HEK293 (cell line): Measurements from ENCODE around the gene TMEM205.
A peak's percentile ranks its signal among the peaks of the same experiment; 100 is the strongest.

ENCODE experiments used
- EGR2 ChIP-seq: fragments of 450-650 bp; formaldehyde crosslinking; IDR thresholded peaks from 2 replicates; pipeline ENCODE4 v1.5.1; 2016; ENCODE audit warnings: low read depth, missing biosample characterization, missing genetic modification characterization
- GLIS1 ChIP-seq: fragments of 450-650 bp; formaldehyde crosslinking; IDR thresholded peaks from 2 replicates; pipeline ENCODE4 v1.5.1; 2016; ENCODE audit warnings: missing biosample characterization, missing genetic modification characterization
- KLF9 ChIP-seq: fragments of 450-650 bp; formaldehyde crosslinking; IDR thresholded peaks from 2 replicates; pipeline ENCODE4 v1.5.1; 2016; ENCODE audit warnings: missing biosample characterization, missing genetic modification characterization, low read depth
- SP2 ChIP-seq: fragments of 450-650 bp; formaldehyde crosslinking; IDR thresholded peaks from 2 replicates; pipeline ENCODE4 v1.5.1; 2016; ENCODE audit warnings: missing biosample characterization, missing genetic modification characterization
- YY1 ChIP-seq: fragments of 450-650 bp; formaldehyde crosslinking; IDR thresholded peaks from 2 replicates; pipeline ENCODE4 v1.5.1; 2018; ENCODE audit warnings: missing biosample characterization, missing genetic modification characterization
- ZBTB11 ChIP-seq: fragments of 450-650 bp; formaldehyde crosslinking; conservative IDR thresholded peaks from 2 replicates; pipeline ENCODE4 v1.5.1; 2016; ENCODE audit warnings: low read depth, missing biosample characterization, missing genetic modification characterization
- ZNF16 ChIP-seq: fragments of 450-650 bp; formaldehyde crosslinking; IDR thresholded peaks from 2 replicates; pipeline ENCODE4 v1.5.1; 2016; ENCODE audit warnings: low read depth, missing biosample characterization, missing genetic modification characterization
- ZNF18 ChIP-seq: fragments of 450-650 bp; formaldehyde crosslinking; IDR thresholded peaks from 2 replicates; pipeline ENCODE4 v1.5.1; 2016; ENCODE audit warnings: missing biosample characterization, missing genetic modification characterization
- ZNF280C ChIP-seq: fragments of 450-650 bp; formaldehyde crosslinking; IDR thresholded peaks from 2 replicates; pipeline ENCODE4 v1.5.1; 2016; ENCODE audit warnings: missing biosample characterization, missing genetic modification characterization
- ZNF394 ChIP-seq: fragments of 450-650 bp; formaldehyde crosslinking; IDR thresholded peaks from 2 replicates; pipeline ENCODE4 v1.5.1; 2016; ENCODE audit warnings: missing biosample characterization, missing genetic modification characterization, mild to moderate bottlenecking, moderate library complexity, borderline replicate concordance
- ZNF404 ChIP-seq: fragments of 450-650 bp; formaldehyde crosslinking; IDR thresholded peaks from 2 replicates; pipeline ENCODE4 v1.5.1; 2017; ENCODE audit warnings: missing biosample characterization, missing genetic modification characterization
- ZNF426 ChIP-seq: fragments of 450-650 bp; formaldehyde crosslinking; IDR thresholded peaks from 2 replicates; pipeline ENCODE4 v1.5.1; 2017; ENCODE audit warnings: missing biosample characterization, missing genetic modification characterization, mild to moderate bottlenecking, inconsistent platforms, moderate library complexity
- ZNF585B ChIP-seq: fragments of 450-650 bp; formaldehyde crosslinking; IDR thresholded peaks from 2 replicates; pipeline ENCODE4 v1.5.1; 2016; ENCODE audit warnings: missing biosample characterization, missing genetic modification characterization
- ZNF623 ChIP-seq: fragments of 450-650 bp; formaldehyde crosslinking; IDR thresholded peaks from 2 replicates; pipeline ENCODE4 v1.5.1; 2016; ENCODE audit warnings: missing biosample characterization, missing genetic modification characterization
- ZNF629 ChIP-seq: fragments of 450-650 bp; formaldehyde crosslinking; IDR thresholded peaks from 2 replicates; pipeline ENCODE4 v1.5.1; 2017; ENCODE audit warnings: missing biosample characterization, missing genetic modification characterization
- ZNF660 ChIP-seq: fragments of 450-650 bp; IDR thresholded peaks from 2 replicates; pipeline ENCODE4 v1.5.1; 2018; ENCODE audit warnings: missing biosample characterization, mild to moderate bottlenecking, missing genetic modification characterization
- ZNF776 ChIP-seq: fragments of 450-650 bp; formaldehyde crosslinking; IDR thresholded peaks from 2 replicates; pipeline ENCODE4 v1.5.0; 2017; ENCODE audit warnings: missing biosample characterization, missing genetic modification characterization, borderline replicate concordance
- ZSCAN30 ChIP-seq: fragments of 450-650 bp; IDR thresholded peaks from 2 replicates; pipeline ENCODE4 v1.5.1; 2018; ENCODE audit warnings: missing biosample characterization, mild to moderate bottlenecking, missing genetic modification characterization, moderate library complexity
- TF ChIP-seq, protein P1 (sequence below): fragments of 450-650 bp; formaldehyde crosslinking; IDR thresholded peaks from 2 replicates; pipeline ENCODE4 v1.5.1; 2016; ENCODE audit warnings: missing biosample characterization, missing genetic modification characterization
- TF ChIP-seq, protein P2 (sequence below): fragments of 450-650 bp; formaldehyde crosslinking; IDR thresholded peaks from 2 replicates; pipeline ENCODE4; 2016; ENCODE audit warnings: missing biosample characterization, missing genetic modification characterization
- TF ChIP-seq, protein P3 (sequence below): fragments of 450-650 bp; formaldehyde crosslinking; IDR thresholded peaks from 2 replicates; pipeline ENCODE4 v1.5.1; 2016; ENCODE audit warnings: missing biosample characterization, missing genetic modification characterization
- TF ChIP-seq, protein P4 (sequence below): fragments of 450-650 bp; formaldehyde crosslinking; IDR thresholded peaks from 2 replicates; pipeline ENCODE4 v1.5.1; 2017; ENCODE audit warnings: missing biosample characterization, missing genetic modification characterization

TMEM205 gene

DNA sequence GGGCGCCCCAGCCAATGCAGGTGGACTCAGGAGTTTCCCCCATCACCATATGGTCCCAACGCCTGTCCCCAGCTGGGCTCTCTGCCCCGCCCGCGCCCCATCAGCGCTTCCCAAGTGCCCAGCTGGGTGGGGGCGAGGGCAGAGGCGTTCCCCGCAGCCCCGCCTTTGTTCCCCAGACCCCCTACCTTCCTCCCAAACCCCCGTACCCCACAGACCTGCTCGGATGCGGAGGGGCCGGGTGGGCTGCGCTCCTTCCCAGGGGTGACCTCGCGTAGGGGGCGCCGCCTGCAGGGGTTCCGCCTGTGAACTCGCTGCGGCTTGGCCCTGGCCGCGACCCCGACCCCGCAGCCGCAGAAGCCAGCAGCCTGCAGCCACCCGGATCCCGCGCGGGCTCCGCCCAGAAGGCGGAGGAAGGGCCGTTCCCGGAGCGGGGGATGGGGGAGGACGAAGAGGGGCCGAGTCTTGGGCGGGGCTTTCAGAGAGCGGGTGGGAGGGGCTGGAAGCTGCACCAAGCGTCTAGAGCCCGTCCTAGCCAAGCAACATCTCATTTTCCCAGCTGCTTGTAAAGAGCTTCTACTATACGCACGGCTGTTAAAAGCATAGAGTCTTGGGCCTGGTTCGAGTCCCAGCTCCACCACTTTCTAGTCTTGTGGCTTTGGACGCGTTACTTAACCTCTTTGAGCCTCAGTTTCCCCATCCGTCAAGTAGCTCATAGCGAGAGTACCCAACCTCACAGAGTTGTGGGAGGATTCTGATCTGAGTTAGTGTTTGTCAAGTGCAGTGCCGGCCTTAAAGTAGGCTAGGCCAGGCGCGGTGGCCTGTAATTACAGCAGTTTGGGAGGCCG lies 6.6 kb downstream of the TMEM205 start, which contains the start of gene RAB3D (continued):
- TF ChIP-seq, protein P1, sequence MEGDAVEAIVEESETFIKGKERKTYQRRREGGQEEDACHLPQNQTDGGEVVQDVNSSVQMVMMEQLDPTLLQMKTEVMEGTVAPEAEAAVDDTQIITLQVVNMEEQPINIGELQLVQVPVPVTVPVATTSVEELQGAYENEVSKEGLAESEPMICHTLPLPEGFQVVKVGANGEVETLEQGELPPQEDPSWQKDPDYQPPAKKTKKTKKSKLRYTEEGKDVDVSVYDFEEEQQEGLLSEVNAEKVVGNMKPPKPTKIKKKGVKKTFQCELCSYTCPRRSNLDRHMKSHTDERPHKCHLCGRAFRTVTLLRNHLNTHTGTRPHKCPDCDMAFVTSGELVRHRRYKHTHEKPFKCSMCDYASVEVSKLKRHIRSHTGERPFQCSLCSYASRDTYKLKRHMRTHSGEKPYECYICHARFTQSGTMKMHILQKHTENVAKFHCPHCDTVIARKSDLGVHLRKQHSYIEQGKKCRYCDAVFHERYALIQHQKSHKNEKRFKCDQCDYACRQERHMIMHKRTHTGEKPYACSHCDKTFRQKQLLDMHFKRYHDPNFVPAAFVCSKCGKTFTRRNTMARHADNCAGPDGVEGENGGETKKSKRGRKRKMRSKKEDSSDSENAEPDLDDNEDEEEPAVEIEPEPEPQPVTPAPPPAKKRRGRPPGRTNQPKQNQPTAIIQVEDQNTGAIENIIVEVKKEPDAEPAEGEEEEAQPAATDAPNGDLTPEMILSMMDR (tag by site-specific recombination) = no peak
- TF ChIP-seq, protein P2, sequence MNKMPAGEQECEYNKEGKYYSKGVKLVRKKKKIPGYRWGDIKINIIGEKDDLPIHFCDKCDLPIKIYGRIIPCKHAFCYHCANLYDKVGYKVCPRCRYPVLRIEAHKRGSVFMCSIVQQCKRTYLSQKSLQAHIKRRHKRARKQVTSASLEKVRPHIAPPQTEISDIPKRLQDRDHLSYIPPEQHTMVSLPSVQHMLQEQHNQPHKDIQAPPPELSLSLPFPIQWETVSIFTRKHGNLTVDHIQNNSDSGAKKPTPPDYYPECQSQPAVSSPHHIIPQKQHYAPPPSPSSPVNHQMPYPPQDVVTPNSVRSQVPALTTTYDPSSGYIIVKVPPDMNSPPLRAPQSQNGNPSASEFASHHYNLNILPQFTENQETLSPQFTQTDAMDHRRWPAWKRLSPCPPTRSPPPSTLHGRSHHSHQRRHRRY (tag by site-specific recombination) = no peak
- TF ChIP-seq ZNF280C (tag by site-specific recombination) = no peak
- TF ChIP-seq ZNF629 (tag by site-specific recombination) = no peak; the same call in 1 of the 2 replicates
- TF ChIP-seq ZNF776 = no peak
- no peak for TF ChIP-seq YY1 (tag by site-specific recombination)
- no peak for TF ChIP-seq ZNF16 (tag by site-specific recombination)
- TF ChIP-seq SP2 = peak; percentile 83
- TF ChIP-seq, protein P3, sequence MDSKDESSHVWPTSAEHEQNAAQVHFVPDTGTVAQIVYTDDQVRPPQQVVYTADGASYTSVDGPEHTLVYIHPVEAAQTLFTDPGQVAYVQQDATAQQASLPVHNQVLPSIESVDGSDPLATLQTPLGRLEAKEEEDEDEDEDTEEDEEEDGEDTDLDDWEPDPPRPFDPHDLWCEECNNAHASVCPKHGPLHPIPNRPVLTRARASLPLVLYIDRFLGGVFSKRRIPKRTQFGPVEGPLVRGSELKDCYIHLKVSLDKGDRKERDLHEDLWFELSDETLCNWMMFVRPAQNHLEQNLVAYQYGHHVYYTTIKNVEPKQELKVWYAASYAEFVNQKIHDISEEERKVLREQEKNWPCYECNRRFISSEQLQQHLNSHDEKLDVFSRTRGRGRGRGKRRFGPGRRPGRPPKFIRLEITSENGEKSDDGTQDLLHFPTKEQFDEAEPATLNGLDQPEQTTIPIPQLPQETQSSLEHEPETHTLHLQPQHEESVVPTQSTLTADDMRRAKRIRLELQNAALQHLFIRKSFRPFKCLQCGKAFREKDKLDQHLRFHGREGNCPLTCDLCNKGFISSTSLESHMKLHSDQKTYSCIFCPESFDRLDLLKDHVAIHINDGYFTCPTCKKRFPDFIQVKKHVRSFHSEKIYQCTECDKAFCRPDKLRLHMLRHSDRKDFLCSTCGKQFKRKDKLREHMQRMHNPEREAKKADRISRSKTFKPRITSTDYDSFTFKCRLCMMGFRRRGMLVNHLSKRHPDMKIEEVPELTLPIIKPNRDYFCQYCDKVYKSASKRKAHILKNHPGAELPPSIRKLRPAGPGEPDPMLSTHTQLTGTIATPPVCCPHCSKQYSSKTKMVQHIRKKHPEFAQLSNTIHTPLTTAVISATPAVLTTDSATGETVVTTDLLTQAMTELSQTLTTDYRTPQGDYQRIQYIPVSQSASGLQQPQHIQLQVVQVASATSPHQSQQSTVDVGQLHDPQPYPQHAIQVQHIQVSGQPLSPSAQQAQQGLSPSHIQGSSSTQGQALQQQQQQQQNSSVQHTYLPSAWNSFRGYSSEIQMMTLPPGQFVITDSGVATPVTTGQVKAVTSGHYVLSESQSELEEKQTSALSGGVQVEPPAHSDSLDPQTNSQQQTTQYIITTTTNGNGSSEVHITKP (tag by site-specific recombination) = 0 out of 2 replicates have a peak, but pooled peaks have one; percentile 55
- TF ChIP-seq EGR2 (tag by site-specific recombination) = peak; percentile 79
- TF ChIP-seq ZNF426 = no peak
- 0 out of 2 replicates have a peak, but pooled peaks have one; percentile 15 for TF ChIP-seq ZNF660
- no peak for TF ChIP-seq ZNF623
- TF ChIP-seq ZNF585B (tag by site-specific recombination) = no peak
- TF ChIP-seq, protein P4, sequence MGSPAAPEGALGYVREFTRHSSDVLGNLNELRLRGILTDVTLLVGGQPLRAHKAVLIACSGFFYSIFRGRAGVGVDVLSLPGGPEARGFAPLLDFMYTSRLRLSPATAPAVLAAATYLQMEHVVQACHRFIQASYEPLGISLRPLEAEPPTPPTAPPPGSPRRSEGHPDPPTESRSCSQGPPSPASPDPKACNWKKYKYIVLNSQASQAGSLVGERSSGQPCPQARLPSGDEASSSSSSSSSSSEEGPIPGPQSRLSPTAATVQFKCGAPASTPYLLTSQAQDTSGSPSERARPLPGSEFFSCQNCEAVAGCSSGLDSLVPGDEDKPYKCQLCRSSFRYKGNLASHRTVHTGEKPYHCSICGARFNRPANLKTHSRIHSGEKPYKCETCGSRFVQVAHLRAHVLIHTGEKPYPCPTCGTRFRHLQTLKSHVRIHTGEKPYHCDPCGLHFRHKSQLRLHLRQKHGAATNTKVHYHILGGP (tag by site-specific recombination) = no peak
- peak; percentile 22; the same call in 1 of the 2 replicates for TF ChIP-seq GLIS1 (tag by site-specific recombination)
- no peak for TF ChIP-seq ZNF394 (tag by site-specific recombination)
- peak; percentile 88 for TF ChIP-seq ZSCAN30 (tag by site-specific recombination)
- peak; percentile 58; the same call in 1 of the 2 replicates for TF ChIP-seq KLF9 (tag by site-specific recombination)
- TF ChIP-seq ZNF18 (tag by site-specific recombination) = no peak
- no peak for TF ChIP-seq ZBTB11
- TF ChIP-seq ZNF404 (tag by site-specific recombination) = no peak
